GM12864 (cell line): Measurements from ENCODE around the gene MAG.

Experiments used
- DNase-seq: peaks from one replicate; pipeline ENCODE4 v3.0.0-alpha.2; 2011; ENCODE audit warnings: low read depth
- H3K4me3 ChIP-seq: 2 replicates; pipeline ENCODE4 v1.5.1; 2011; ENCODE audit warnings: mild to moderate bottlenecking, low read depth, low read length, control low read depth
- CTCF ChIP-seq: IDR thresholded peaks from 2 replicates; pipeline ENCODE4 v1.5.1; 2011; ENCODE audit warnings: low read depth, mild to moderate bottlenecking, moderate library complexity, low read length, control low read depth, inconsistent platforms; ENCODE audit errors: missing control alignments

Gene MAG

DNA sequence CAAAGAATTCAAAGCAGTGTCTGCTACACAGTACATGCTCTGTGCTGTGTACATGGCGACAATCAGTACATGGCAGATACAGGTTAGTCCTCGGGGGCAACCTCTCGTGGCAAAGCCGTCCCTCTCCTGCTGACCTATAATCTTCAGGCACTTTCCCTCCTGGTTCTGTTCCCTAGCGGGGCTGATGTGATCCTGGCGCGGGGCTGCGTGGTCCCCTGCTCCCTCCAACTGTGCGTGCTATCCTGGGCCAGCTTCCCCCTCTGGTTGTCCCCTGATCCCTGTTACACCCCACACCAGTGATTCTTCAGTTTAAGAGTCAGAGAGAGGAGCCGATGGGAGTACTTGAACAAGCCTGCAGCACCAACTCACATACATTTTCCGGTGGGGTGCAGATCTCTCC is 12.1 kb downstream of the MAG start:
- no peak for TF ChIP-seq CTCF
- no peak for DNase-seq
- H3K4me3 ChIP-seq: no peak overlapping the region

- TF ChIP-seq CTCF: no peak
- no peak for DNase-seq
- H3K4me3 ChIP-seq: no peak overlapping the region
Measured at GRCh38 chr19:35305181-35305580, 13.2 kb downstream of the MAG start.

DNA sequence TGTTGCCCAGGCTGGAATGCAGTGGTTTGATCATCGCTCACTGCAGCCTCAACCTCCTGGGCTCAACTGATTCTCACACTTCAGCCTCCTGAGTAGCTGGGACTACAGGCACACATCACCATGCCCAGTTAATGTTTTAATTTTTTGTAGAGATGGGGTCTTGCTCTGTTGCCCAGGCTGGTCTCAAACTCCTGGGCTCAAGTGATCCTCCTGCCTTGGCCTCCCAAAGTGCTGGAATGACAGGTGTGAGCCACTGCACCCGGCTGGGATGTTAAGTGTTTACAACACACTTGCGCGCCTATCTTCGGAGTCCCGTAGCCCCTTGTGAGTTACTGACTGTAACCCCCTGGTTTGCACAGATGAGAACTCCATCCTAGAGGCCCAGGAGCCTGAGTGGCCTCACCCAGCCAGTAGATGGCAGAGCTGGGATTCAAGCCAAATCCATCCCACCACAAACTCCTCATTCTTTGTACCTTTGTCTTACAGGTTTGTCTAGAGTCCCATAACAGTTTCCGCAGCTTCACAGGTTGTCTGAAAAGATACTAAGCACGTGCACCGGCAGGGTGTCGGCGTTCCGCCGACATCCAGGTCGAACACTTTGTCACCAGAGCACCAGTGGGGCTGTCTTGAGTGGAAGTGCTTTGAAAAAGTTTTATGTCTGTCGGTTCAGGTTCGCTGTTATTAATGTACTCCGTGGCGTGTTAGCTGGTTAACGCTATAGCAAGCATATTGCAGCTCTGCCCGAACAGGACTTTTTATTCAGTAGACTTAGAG is 14.7 kb downstream of the MAG start:
- no peak overlapping the region for H3K4me3 ChIP-seq
- no peak for DNase-seq
- peak; percentile 60 for TF ChIP-seq CTCF

GRCh38 chr19:35307931-35308330 is 16.0 kb downstream of the MAG start:
- TF ChIP-seq CTCF: no peak
- DNase-seq: no peak
- H3K4me3 ChIP-seq: no peak overlapping the region

- TF ChIP-seq CTCF: no peak
- no peak overlapping the region for H3K4me3 ChIP-seq
- no peak for DNase-seq
Measured at GRCh38 chr19:35308910-35309309, 16.9 kb downstream of the MAG start.

- DNase-seq: no peak
- no peak overlapping the region for H3K4me3 ChIP-seq
- TF ChIP-seq CTCF: no peak
Measured at GRCh38 chr19:35309481-35310279, 17.7 kb downstream of the MAG start.
